Immature natural killer cell (primary cell): Measurements from ENCODE around the gene ASB14. TPM values are rescaled to one million over a fixed set of nuclear protein-coding genes. Genes with fewer than 3 reads are reported as not detected.
A peak's percentile ranks its signal among the peaks of the same experiment; 100 is the strongest.

Experiments
- DNase-seq, 3 donors: peaks; one replicate each; pipeline ENCODE4 v3.0.0; 2022; ENCODE audit warnings: mixed read lengths in 1 of 3
- H3K27ac Mint-ChIP-seq, 6 donors: one replicate each; pipeline ENCODE4 v1.8.0; 2020; ENCODE audit warnings: mixed read lengths in 6 of 6, mild to moderate bottlenecking in 5 of 6, inconsistent platforms in 4 of 6, moderate library complexity in 3 of 6
- H3K27me3 Mint-ChIP-seq, 3 donors: one replicate each; pipeline ENCODE4 v1.8.0; 2020 to 2021; ENCODE audit warnings: low read depth in 3 of 3, mild to moderate bottlenecking in 3 of 3, mixed read lengths in 3 of 3, moderate library complexity in 3 of 3, inconsistent platforms in 1 of 3
- H3K36me3 Mint-ChIP-seq, 3 donors: one replicate each; pipeline ENCODE4 v1.8.0; 2020; ENCODE audit warnings: mixed read lengths in 3 of 3, inconsistent platforms in 2 of 3, mild to moderate bottlenecking in 2 of 3
- H3K4me1 Mint-ChIP-seq, 2 donors: one replicate each; pipeline ENCODE4 v1.8.0; 2020; ENCODE audit warnings: inconsistent platforms in 2 of 2, mild to moderate bottlenecking in 2 of 2, mixed read lengths in 2 of 2, moderate library complexity in 1 of 2
- H3K4me3 Mint-ChIP-seq, 5 donors: one replicate each; pipeline ENCODE4 v1.8.0; 2020; ENCODE audit warnings: mild to moderate bottlenecking in 5 of 5, mixed read lengths in 5 of 5, inconsistent platforms in 3 of 5, moderate library complexity in 3 of 5
- H3K9me3 Mint-ChIP-seq, 6 donors: one replicate each; pipeline ENCODE4 v1.8.0; 2020; ENCODE audit warnings: mild to moderate bottlenecking in 6 of 6, mixed read lengths in 6 of 6, inconsistent platforms in 4 of 6, moderate library complexity in 3 of 6
- polyA plus RNA-seq, 3 donors: library from polyadenylated mRNA; unstranded; fragments of 300-500 nt; fragmentation: Illumina TruSeq; gene quantifications; one replicate each; pipeline ENCODE4 v1.2.3, GENCODE V29; 2021

Gene ASB14
- polyA plus RNA-seq, 3 donors from 2014 or later = 0.27 TPM; not detected in 2

GRCh38 chr3:57233799-57234198 lies 58.7 kb downstream of the ASB14 start:
- H3K36me3 Mint-ChIP-seq = peaks cover 2 to 10% (median 7%) of the 10 kb centered on the region in 3 donors
- H3K27ac Mint-ChIP-seq = no peak overlapping the region
- peaks cover 0 to 1% (median 0%) of the 10 kb centered on the region in 3 donors for H3K27me3 Mint-ChIP-seq
- no peak overlapping the region for H3K4me3 Mint-ChIP-seq
- H3K4me1 Mint-ChIP-seq = peaks cover 24 to 34% of the 10 kb centered on the region in 2 donors
- DNase-seq = no peak
- H3K9me3 Mint-ChIP-seq = no peaks in the 10 kb centered on the region

DNA sequence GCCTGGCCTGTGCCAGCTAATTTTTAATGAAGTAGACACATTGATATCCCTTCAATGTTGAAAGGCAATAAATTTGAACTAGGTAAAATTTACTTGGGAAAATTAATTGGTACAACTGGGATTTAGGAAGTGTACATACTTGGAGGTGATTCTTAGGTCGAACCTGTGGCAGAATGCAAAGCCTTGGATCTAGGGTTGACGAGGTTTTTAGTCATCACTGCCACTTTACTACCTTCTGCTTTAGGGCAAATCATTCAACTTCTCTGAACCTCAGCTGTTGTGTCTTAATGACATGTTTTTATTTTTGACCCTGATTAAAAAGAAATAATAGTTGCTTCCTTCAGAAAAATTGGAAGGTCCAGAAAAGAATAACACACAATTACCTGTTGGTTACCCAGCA lies 62.5 kb downstream of the ASB14 start:
- Mint-ChIP-seq H3K27me3 (peaks cover 0 to 5% (median 4%) of the 10 kb centered on the region in 3 donors), H3K4me1 (peaks cover 27 to 44% of the 10 kb centered on the region in 2 donors), H3K36me3 (no peaks in the 10 kb centered on the region), H3K27ac (peak overlapping the region in 1 of 6 donors; percentile 30), H3K9me3 (no peaks in the 10 kb centered on the region), H3K4me3 (peak overlapping the region in 3 of 5 donors; percentile 9 to 49 (median 35))
- no peak for DNase-seq

- Mint-ChIP-seq H3K27me3 (peaks cover 0 to 5% (median 4%) of the 10 kb centered on the region in 3 donors), H3K9me3 (no peaks in the 10 kb centered on the region), H3K4me3 (peak overlapping the region; percentile 87 to 96 (median 89)), H3K36me3 (no peaks in the 10 kb centered on the region), H3K27ac (peak overlapping the region; percentile 77 to 91 (median 85)), H3K4me1 (peaks cover 21 to 35% of the 10 kb centered on the region in 2 donors)
- DNase-seq = peak; percentile 34 to 59 (median 44)
These were observed 64.3 kb downstream of the ASB14 start for GRCh38 chr3:57227930-57228751.

DNA sequence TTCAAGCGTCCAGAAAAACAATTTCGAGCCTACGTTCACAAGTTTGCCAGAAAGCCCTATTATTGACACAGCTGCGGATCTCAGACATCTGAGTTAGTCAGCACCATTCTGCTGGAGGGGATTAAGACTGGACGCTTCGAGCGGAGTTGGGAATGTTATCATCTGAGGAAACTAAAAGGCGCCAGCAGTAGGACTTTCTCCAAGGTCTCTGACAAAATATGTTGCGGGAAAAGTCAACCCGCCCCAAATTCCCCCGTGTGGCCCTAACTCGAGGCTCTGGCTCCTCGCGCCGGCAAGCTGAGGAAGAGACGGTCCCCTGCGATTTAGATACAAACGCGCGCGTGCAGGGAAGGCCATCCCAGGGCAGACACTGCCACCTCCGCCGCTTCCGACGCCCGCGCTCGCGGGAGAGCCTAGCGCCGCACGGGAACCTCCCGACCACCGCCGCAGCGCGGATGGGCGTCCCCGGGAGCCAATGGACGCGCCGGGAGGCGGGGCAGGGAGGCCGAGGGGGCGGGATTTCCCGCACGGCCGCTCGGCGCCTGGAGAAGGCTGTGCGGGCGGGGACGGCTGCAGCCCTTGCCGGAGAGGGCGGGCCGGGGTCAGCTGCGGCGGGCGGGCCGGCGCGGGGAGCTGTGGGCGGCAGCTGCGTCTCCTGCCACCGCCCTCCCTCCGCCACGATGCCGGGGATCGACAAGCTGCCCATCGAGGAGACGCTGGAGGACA lies 65.1 kb downstream of the ASB14 start, which contains the start of gene APPL1:
Gene APPL1, plus strand, starts transcription at position 526 of the 726 bp plus-strand sequence. Its CDS starts 155 bp downstream, at position 681.
- peak within 1 kb of the TSS; percentile 77 to 92 (median 85) for H3K27ac Mint-ChIP-seq
- peak within 1 kb of the TSS; percentile 88 to 96 (median 94) for H3K4me3 Mint-ChIP-seq
- H3K27me3 Mint-ChIP-seq = peaks cover 0 to 5% (median 4%) of the 10 kb centered on the region in 3 donors

GRCh38 chr3:57226176-57226575 lies 66.3 kb downstream of the ASB14 start:
- Mint-ChIP-seq H3K27ac (peak overlapping the region in 4 of 6 donors; percentile 1 to 58 (median 33)), H3K36me3 (no peaks in the 10 kb centered on the region), H3K4me1 (peaks cover 21 to 33% of the 10 kb centered on the region in 2 donors), H3K27me3 (peaks cover 0 to 5% (median 4%) of the 10 kb centered on the region in 3 donors), H3K4me3 (peak overlapping the region; percentile 14 to 68 (median 34)), H3K9me3 (no peaks in the 10 kb centered on the region)
- no peak for DNase-seq

More for the DNA sequence above, 65.1 kb downstream of the ASB14 start, which contains the start of gene APPL1:
- DNase-seq = peak; percentile 90 to 91 (median 91)
- no peaks in the 10 kb centered on the region for H3K9me3 Mint-ChIP-seq
- H3K36me3 Mint-ChIP-seq = no peaks in the 10 kb centered on the region
- H3K4me1 Mint-ChIP-seq = peaks cover 21 to 33% of the 10 kb centered on the region in 2 donors

GRCh38 chr3:57224856-57225255 lies 67.6 kb downstream of the ASB14 start:
- H3K27ac Mint-ChIP-seq = no peak overlapping the region
- no peaks in the 10 kb centered on the region for H3K36me3 Mint-ChIP-seq
- H3K4me3 Mint-ChIP-seq = no peak overlapping the region
- peaks cover 0 to 5% (median 4%) of the 10 kb centered on the region in 3 donors for H3K27me3 Mint-ChIP-seq
- no peak for DNase-seq
- peaks cover 20 to 26% of the 10 kb centered on the region in 2 donors for H3K4me1 Mint-ChIP-seq
- H3K9me3 Mint-ChIP-seq = no peaks in the 10 kb centered on the region

DNA sequence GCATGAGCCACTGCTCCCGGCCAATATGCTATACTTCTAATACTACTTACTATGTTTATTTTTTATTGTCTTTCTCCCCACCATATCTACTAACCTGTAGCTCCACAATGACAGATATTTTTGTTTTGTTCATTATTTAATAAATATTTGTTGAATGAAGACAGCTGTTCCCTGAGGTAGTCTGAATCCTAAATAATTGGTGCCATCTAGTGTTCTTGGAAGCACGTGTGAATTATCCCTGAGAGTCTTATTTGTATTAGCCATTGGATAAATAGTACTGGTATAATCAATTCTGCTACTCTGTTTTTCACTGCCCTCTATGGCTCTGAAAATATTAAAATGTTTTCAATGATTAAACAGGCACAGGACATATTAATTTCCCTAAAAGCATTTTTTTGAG lies 70.6 kb downstream of the ASB14 start:
- no peak overlapping the region for H3K4me3 Mint-ChIP-seq
- H3K27me3 Mint-ChIP-seq = peaks cover 0 to 2% (median 2%) of the 10 kb centered on the region in 3 donors
- H3K9me3 Mint-ChIP-seq = no peaks in the 10 kb centered on the region
- peaks cover 2 to 4% of the 10 kb centered on the region in 2 donors for H3K4me1 Mint-ChIP-seq
- no peak overlapping the region for H3K27ac Mint-ChIP-seq
- no peaks in the 10 kb centered on the region for H3K36me3 Mint-ChIP-seq
- DNase-seq = no peak

Other genes with a start within 250 kb of the ASB14 start
- gene SPATA12, start 232.0 kb downstream of the ASB14 start, polyA plus RNA-seq = not detected
- gene IL17RD, start 127.3 kb downstream of the ASB14 start, polyA plus RNA-seq = not detected
- not detected for gene HESX1, start 92.7 kb downstream of the ASB14 start, polyA plus RNA-seq
- 10 to 100 TPM; 19.1 to 57.9 (median 43.2) TPM for gene APPL1, start 65.0 kb downstream of the ASB14 start, polyA plus RNA-seq